GM21423 (cell line): ENCODE results near the gene KCNJ11.

Experiments
- ATAC-seq: cut with Tn5 transposase; IDR thresholded peaks from one replicate; pipeline ENCODE4 v1.9.1; 2021; ENCODE audit warnings: mild to moderate bottlenecking, moderate library complexity; ENCODE audit not compliant: unreplicated experiment

Gene KCNJ11

DNA sequence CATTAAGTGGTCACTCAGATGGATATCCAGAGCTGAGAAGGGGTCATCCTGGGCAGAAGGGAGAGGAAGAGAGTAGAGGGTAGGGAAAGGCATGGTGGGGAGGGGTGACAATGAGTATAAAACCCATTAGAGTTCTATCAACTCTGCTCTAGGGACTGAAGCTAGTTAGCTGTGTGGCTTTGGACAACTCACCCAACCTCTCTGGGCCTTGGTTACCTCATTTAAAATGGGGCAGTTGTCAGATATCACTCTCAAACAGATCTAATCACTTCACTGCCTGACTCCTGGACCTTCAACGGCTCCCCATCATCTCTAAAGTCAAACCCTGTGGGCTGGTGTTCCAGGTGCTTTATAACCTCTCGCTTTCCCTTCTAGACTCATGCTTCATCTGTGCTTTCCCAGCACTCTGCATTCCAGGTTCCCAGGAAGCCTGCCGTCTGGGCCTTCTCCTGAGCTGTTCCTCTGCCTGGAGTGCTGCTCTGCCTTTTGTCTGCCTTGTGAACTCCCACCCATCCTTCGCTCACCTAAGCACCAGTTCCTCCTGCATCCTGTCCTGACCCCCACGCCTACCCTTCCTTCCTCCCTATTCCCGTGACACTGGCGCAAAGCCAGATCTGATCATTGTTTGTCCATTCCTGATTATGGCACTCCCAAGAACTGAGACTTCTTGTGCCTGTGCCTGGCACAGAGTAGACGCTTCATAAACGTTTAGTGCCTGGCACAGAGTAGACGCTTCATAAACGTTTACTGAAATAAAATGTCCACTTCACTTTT, 22.3 kb upstream of the KCNJ11 start:
- no peak for ATAC-seq

DNA sequence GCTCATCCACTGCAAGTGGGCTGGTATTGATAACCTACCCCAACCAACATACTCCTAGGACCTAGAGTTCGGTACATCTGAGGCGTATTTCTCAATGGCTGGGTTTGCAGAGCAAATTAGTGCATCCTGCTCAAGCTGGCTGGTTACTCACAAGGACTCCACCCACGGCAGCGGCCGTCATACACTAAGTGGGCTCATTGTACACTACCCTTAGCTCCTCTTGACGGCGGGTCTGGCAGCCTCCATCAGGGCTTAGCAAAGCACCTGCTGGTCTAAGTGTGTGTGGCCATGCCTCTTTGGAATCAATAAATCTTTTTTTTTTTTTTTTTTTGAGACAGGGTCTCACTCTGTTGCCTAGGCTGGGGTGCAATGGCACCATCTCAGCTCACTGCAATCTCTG, 20.2 kb upstream of the KCNJ11 start:
- no peak for ATAC-seq

DNA sequence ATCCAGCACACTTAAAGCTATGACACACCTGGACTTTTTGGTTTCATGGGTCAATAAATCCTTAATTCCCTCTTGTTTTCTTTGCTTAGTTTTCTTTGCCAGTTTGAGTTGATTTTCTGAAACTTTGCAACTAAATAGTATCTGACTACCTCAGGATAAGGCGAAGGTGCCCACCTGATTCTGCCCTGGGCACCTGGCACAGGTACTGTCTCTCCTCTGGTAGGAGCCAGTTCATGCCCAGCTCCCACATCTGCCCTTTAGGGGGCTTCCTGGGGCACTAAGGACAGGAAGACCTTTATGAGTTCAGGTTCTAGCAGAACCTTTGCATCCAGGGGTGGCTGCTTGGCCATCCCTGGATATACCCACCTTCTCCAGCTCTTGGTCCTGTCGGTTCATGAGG, 19.6 kb upstream of the KCNJ11 start:
- no peak for ATAC-seq

DNA sequence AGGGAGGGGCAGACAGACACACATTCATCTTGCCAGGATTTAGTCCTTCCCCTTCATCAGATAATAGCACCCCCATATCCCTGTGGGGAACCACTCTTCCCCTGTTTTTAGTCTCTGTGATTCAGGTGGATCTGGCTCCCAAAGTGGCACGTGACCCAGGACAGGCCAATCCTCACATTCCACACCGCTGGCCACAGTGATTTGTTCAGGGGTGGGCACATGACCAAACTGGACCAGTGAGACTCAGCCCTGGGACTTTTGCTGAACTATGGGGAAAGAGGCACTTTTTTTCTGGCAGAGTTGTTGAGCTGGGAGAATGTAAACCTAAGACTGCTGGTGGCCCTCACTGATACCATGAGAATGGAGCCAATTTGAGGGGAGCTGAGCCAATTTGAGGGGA, 19.1 kb upstream of the KCNJ11 start:
- no peak for ATAC-seq

DNA sequence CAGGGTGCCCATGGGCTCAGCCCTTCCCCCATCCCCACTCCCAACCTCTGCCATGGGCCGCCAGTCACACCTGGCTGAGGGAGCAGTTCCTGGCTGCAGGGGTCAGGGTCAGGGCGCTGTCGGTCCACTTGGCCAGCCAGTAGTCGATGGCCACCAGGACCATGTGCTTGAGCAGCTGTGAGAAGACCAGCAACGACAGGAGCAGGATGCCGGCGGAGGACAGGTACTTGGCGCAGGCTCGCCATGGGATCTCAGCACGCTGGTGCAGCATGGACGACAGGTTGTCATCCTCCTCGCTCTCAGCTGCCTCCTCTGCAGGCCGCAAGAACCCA, 18.3 kb upstream of the KCNJ11 start:
- ATAC-seq, result no peak

DNA sequence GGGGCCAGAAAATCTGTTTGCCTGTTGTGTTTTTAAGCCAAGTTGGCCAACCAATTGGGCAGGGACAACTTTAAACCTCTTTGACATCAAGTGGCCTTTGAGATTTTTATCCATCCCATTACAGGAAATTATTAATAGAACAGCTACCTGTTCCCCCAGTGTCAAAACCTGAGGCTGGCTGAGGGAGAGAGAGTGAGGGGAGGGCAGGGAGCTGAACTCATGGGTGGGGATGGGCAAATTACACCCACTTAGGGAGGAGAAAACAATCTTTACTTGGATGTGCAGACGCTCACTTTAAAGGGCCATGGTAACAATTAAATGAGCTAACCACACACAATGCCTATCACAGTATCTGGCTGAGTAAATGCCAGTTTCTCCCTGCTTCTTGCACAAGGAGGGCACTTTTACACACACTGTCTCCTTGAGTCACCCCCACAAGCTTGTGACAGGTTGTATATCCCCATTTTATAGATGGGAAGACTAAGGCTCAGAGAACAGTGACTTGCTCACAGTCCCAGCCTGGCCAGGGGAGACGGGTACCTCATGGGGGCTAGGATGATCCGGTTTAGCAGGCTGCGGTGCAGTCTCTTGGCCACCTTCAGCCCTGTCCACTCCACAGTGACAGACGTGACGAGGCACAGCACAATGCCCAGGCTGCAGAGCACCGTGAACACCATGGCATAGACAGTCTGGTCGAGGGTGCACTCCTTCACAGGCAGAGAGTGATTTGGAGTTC, 17.8 kb upstream of the KCNJ11 start:
- no peak for ATAC-seq

DNA sequence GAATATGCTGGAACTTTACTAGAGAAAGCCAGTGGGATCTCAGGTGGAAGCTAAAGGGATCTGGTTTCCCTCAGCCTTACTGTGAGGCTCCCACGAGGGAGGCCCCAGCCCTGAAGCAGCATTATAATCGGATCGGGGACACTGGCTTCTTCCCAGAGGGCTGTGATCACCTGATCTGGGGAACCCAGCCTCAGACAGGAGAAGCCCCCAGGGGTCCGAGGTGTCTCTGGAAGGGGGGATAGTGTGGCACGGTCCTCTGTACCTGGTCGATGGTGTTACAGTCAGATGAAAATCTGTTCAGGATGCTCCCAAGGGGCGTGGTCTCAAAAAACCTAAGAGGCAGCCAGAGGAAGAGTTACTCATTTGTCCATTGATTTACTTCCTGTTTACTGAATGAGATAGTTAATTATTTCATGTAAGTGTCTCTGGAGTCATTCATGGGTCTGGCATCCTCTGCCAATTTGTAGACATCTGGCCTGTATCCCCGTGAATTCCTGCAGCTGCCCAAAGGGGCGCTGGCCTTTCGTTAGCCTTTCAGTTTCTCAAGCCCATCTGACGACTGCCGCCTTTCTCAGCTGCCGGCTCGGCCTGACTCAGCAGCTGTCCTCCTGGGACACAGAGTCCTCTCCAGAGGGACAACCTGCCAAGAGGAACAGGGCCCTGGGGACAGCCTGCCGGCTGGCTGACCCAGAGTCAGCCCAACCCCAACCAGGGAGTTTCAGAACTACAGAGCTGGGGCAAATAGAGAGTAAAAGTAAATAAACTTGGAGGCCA, 17.0 kb upstream of the KCNJ11 start:
- ATAC-seq, result no peak

DNA sequence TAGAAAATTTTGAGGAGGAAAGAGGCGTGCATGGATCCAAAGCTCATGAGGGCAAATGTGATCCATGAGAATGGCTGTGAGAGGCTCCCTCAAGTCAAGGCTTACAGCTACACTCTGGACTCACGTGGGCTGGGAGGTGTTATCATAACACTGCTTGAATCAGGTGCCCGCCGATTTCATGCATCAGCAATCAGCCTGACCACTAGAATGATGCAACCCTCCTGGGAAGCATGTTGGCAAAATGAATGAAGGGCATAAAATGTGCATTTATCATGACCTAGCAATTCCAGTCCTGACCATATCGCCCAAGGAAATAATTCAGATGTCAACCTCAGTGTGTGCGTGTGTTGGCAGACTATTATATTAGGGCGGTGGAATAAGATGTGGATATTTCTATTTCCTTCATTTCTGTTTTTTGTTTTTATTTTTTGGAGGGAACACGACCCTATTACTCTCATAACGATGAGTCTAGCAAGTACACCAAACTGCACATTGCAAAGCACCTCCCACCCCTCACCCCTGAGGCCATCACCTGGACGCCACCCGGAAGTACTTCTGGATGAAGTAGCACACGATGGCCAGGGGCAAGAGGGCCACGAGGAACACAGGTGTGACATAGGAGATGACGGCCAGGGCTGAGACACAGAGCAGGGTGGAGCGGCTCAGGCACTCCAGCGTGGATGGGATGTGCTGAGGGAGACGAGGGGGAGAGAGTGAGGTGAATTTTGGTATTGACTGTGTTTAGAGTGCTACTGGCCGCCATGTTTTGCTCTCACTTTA, 15.7 kb upstream of the KCNJ11 start:
- no peak for ATAC-seq

DNA sequence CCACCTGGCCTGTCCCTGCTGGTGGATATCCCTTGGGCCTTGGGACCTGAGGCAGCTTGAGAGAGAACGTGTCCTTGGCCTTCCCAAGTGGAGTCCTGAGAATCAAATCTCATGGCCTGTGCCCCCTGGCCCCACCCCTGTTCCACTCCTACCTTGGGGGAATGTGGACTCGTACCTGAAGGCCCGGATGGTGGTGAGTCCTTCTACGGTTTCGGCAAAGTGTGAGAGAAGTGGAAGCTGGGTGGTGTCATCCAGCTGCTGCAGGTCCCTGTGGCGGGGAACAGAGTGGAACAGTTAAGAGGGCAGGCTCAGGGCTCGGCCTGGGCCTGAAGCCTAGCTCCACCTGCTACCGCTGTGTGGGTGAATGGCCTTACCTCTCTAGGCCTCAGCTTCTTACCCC, 14.0 kb upstream of the KCNJ11 start:
- ATAC-seq, result no peak

DNA sequence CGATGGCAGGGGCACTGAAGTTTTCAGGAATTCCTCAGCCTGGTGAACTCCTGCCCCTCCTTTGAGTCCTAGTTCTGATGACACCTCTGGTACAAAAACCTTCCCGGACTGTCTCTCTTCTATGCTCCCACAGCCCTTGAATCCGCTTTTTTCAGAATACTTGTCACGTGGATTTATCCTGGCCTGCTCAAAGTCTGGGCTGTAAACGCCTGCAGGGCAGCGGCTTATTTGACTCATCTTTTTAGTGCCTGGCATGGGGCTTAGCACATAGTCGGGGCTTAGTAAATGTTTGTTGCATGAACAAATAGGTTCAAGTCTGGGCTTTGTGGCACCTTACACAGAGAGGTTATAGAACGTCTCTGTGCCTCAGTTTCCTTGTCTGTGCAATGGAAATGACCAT, 13.4 kb upstream of the KCNJ11 start:
- ATAC-seq, result no peak

DNA sequence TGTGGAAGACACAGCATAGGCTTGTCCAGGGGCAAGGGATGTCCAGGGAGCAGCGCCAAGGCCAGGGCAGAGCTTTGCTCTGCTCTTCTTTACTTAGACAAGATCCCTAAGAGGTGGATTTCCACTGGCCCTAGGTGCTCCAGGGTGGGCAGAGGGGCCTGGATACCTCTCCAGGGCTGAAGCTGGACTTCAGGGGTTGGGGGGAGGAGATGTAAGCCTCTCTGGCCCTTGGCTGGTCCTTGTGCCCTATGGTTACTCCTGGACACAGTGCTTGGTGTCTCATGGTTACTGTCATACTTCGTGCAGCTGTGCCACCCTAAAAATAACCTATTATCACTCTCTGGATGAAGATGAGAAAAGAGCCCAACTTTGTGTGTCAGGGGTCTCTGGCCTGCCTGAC, 12.9 kb upstream of the KCNJ11 start:
- ATAC-seq, result no peak

DNA sequence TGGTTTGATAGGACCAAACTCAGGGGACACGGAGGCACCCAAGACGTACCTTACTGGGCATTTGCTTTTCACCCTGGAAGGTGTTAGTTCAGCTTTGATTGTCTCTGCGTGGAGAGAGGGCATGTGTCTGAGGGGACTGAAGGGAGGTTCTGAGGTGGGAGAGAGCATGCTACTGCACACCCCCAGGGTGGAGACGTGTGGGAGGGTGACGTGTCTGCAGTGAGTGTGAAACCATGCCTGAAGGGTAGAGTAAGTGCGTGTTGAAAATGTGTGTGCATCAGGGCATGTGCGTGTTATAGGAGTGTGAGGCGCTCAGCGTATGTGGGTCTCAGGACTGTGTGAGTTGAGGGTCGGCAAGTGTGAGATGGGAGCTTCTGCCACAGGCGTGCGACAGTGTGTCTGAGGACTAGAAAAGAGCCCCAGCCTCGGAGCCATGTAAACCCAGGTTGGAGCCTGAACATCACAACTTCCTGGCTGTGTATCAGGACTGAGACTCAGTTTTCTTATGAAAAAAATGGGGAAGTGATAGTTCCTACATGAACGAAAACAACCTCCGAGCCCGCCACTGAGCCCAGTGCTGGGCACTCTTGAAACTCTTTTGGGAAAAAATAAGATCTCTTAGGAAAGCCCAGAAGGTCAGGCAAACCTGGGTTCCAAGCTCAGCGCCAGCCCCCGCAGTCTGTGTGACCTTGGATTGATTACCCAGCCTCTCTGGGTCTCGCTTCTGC, 11.8 kb upstream of the KCNJ11 start:
- ATAC-seq, result no peak

DNA sequence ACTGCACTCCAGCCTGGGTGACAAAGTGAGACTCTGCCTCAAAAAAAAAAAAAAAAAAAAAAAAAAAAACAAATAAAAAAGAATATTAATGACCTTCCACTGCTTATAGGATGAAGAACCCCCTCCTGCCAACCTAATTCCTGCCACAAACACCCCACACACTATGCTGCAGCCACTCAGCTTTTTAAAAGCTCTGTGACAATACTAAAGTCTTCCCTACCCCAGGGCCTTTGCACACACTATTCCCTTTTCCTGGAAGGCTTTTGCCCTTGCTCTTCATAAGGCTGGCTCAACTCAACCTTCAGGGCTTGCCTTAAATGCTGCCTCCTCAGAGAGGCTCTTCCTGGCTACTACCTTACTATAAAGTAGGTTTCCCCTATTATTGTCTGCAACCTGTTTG, 10.8 kb upstream of the KCNJ11 start:
- no peak for ATAC-seq

DNA sequence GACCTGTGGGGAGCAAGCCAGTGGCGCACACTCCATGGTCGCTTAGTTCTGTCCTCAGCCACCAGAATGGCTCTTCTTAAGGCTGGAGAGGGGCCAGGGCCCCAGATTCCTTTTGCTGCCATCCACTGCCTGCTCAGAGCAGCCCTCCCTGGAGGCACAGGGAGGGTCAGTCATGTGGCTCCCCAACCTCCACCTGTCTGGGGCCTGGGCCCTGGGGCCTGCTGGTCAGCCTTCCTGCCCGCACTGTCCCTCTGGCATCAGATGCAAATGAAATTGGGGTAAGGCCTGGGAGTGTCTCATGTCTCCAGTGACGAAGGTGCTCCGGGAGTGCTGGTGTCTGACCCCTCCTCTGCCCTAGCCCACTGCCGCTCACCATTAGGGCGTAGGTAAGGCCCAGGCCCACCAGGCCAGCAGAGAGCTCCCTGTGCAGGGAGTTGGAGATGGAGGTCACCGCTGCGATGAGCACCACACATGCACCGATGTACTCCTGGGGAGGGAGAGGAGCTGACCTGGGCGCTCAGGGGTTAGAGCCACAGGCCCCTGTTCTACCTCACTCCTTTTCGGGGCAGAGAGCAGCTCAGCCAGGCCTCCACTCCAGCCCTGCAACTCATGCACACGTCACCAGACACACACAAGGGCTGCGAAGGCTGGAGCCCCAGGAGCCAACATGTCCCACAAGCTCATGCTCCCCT, 9.0 kb upstream of the KCNJ11 start:
- no peak for ATAC-seq

DNA sequence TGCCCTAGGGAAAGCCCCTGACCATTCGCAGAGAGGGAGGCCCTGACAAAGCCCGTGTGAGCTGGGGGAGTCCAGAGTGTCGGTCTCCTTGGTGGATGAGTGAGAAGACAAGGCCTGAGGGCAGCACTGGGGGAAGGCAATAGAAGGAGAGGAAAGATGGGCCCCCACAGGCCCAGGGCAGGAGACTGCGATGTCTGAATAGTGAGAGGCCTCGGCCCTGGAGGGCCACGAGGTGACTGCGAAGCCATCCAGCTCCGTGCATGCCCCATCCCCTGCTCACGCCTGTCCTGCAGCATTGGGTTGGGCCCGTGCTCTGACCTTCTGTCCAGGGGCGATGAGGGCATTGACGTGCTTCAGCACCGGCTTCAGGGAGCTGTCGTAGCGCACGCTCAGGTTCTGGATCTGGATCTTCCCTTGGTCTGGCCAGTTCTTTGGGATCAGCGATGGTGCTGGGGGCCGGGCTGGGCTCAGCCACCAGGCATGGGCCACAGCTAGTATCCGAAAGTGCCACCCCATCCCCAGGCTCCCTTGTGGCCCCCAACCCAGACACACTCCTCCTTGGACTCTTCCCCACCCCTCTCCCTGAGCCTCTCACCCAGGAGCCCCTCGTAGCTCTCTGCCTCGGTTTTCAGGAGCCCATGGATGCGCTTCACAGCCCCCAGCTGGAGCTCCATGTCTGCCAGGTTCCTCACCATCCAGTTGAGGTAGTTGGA, 8.3 kb upstream of the KCNJ11 start:
- no peak for ATAC-seq

DNA sequence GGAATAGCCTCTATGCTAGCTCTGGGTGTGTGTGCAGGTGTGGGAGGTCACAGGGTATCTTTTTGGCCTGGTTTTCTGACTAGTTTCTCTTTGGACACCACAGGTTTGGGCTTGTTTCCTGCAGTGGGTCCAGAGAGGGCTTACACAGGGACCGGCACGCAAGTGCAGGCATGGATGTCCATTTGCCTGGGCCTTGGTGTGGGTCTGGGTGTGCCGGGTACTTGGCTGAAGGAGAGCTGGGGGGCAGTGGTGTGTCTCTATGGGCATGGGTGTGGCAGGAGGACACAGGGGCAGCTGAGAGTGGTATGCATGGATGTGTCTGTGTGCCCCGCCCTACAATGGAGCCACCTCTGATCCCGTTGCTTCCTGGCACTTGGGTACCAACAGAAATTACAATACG, 7.5 kb upstream of the KCNJ11 start:
- ATAC-seq, result no peak

DNA sequence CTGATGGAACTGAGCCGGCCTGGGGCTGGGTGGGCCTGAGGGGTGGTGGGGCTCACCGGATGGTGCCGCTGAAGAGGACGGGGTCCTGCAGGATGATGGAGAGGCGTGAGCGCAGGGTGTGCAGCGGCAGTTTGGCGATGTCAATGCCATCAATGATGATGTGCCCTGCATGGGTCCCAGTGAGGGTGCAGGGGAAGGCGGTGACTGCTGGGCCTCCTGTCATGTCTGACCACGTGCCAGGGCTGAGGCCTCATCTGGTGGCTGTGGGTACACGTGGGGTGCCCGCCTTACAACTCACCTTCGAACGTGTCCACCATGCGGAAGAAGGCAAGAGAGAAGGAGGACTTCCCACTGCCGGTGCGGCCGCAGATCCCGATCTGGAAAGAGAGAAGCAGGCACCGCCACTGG, 7.1 kb upstream of the KCNJ11 start:
- no peak for ATAC-seq

DNA sequence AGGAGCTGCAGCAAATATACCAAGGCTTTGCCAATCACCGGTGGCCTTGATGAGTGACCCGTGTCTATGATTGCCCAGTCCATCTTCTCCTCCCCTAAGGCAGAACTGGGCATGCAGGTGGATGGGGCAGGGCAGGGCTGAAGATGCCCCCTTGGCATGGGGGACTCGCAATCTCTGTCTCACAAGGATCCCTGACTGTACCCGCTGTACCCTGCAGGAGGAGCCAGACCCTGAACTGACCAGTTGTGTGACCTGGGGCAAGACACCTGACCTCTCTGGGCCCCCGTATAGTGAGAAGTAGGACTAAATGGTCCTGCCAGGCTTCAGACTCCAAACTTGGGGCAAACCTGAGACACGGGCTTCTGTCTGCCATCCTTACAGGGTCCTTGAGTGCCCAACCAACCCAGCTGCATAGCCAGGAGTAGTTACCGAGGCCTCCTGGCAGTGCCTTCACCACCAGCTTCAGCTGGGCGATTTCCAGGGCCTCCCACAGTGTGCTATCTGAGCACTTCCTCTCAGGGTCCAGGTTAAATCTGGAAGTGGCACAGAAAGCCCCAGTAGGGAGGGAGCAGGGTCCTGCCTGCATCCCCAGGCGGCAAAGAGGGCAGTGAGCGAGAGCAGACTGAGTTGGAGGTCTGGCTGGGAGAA, 6.4 kb upstream of the KCNJ11 start:
- ATAC-seq, result no peak

DNA sequence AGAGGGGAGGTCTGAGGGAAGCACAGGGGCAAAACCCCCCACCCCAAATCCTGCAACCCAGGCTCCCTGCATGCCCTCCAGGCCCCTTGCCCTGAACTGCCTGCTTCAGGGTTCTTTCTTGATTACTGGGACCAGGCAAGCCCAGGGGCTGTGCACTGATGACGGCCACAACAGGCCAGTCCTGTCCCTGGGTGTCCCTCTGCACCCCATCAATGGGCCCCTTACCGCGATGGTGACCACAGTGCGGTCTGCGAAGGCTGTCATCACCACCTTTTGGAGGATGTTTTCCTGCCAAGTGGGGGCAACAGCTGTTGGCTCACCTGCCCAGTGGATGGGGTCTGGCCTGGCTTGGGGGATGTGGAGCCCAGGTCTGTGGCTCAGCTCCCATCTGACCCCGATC, 5.0 kb upstream of the KCNJ11 start:
- ATAC-seq, result no peak
